ENCODE measurements around the gene DIS3L2. TPM values are rescaled to one million over a fixed set of nuclear protein-coding genes. Genes with fewer than 3 reads are reported as not detected.
A peak's percentile ranks its signal among the peaks of the same experiment; 100 is the strongest.

The DIS3L2 gene
- total RNA-seq, 4 donors from 2014 or later, result 22.2 to 31.6 (median 27.8) TPM

DNA sequence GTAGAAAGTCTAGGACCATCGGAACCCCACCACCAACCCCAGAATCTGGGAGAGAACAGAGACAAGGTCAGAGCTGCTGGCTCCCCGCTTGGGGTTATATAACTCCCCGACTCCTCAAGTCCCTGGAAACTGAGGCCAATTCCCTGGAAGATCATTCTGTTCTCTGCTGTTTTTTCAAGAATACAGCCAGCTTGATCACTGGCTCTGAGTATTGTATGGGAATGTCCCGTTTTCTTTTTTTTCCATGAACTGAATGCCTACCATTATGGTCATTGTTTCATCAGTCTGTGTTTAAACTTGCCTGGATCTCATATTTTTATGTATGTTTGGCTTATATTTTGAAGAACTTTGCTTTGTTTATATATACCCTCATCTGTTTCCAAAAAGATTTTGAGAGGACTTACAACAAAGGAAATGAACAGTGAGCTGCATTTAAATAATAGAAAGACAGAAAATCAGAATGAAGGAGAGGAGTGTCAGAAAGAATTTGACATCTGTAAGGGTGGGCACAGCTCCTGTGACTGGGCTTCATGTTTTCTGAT is 327.0 kb downstream of the DIS3L2 start:
- no peak for TF ChIP-seq CTCF (IDR thresholded peaks at IDR 0.05)
- no peak for ATAC-seq (ENCODE audit: low FRiP score)
- no peak for DNase-seq (ENCODE audit: low spot score)

GRCh38 chr2:232290668-232291067 is 329.2 kb downstream of the DIS3L2 start:
- DNase-seq (ENCODE audit: low spot score) (no peak), ATAC-seq (ENCODE audit: low FRiP score) (no peak)
- TF ChIP-seq CTCF (IDR thresholded peaks at IDR 0.05), result no peak

DNA sequence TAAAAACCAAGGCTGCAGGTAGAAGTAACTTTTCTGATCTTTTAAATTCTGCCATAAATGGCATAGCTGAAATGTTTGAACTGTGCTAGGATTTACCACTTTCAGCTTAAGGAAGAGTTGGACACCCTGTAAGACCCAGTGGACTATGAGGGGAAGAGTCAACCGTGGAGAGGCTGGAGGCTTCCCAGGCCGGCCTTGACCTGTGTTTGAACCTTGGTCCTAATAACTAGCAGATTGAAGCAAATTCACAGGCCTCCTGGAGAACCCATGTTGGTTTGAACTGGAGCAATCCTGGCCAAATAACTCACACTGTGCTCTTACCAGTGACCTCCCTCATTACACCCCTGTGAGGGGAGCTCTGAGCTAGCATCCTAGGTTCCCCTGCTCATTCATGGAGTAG is 329.8 kb downstream of the DIS3L2 start:
- no peak for DNase-seq (ENCODE audit: low spot score)
- TF ChIP-seq CTCF (IDR thresholded peaks at IDR 0.05), result no peak
- ATAC-seq (ENCODE audit: low FRiP score), result no peak

- DNase-seq (ENCODE audit: low spot score) (no peak), ATAC-seq (ENCODE audit: low FRiP score) (no peak)
- TF ChIP-seq CTCF (IDR thresholded peaks at IDR 0.05), result no peak
Measured at GRCh38 chr2:232292395-232293154, 331.1 kb downstream of the DIS3L2 start.

GRCh38 chr2:232293191-232293590 is 331.7 kb downstream of the DIS3L2 start:
- ATAC-seq (ENCODE audit: low FRiP score) (peak; percentile 15), DNase-seq (ENCODE audit: low spot score) (no peak)
- TF ChIP-seq CTCF (IDR thresholded peaks at IDR 0.05), result no peak

DNA sequence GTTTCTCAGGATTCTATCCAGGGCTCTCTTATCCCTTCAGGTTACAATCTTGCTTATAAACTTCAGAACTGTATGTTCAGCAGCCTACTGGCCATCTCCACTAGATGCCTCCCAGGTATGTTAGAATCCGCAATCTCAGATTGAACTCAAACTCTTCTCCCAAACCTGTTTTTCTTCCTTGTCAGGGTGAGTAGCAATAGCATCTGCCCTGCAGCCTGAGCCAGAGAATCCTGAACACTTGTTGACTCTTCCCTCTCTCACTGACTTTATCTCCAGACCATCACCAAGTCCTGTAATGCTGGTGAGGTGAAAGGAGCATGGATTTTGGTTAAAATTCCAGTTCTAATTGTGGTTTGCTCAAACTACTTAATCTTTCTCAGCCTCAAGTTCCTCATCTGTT is 334.5 kb downstream of the DIS3L2 start:
- ATAC-seq (ENCODE audit: low FRiP score), result no peak
- no peak for TF ChIP-seq CTCF (IDR thresholded peaks at IDR 0.05)

More for the DNA sequence above, 334.5 kb downstream of the DIS3L2 start:
- DNase-seq (ENCODE audit: low spot score), result no peak

All from omental fat pad (tissue), 4 donors.